GM04504 (cell line): Measurements from ENCODE around the gene ZNF829.

ENCODE experiments used
- DNase-seq: peaks from one replicate; pipeline ENCODE4 v3.0.0-alpha.2; 2012; ENCODE audit warnings: low read depth

ZNF829 gene

DNA sequence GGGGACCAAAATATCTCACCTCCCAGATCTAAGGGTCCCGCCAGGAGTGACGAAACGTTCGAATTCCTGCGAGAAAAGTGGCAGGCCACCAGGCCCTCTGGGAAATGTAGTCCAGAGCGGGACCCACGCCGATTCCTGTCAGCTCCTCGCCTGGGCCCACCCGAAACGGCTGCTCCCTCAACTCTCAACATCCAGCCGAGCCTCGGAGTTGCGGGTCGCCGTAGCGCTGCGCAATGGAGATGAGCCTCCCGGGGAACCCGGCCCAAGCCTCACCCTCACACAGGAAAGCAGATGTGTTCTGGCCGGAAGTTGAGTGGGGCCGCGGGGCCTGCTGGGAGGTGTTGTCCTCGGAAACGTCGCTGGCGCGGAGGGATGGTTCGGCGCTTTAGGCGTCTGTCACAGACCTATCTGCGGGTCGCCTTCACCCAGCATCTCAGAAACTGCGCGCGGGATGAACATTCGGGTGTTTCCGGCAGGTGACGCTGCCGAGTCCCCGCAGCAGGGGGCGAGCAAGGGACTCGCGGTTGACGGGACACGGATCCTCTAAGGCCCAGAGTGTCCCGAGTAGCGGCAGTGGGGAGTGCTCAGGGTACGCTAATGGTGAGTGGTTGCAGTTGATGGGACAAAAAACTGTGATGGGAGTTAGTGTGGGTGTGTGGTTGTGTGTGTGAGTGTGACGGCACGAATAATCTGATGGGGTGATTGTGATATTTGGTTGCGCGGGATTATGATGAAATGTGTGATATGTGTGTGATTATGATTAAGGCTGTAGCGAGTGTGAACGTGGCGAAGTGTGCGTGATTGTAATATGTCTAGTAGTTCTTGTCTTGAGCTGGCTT is at the start of gene ZNF829, which contains the start of gene ZNF568:
TSS of gene ZNF829 (minus strand) at position 300 of the 839 bp plus-strand sequence. CDS start 1,124 bp downstream, outside the sequence.
TSS of gene ZNF568 (plus strand) at position 341 of the 839 bp plus-strand sequence. CDS start 6,439 bp downstream, outside the sequence.
- peak; percentile 81 for DNase-seq

DNA sequence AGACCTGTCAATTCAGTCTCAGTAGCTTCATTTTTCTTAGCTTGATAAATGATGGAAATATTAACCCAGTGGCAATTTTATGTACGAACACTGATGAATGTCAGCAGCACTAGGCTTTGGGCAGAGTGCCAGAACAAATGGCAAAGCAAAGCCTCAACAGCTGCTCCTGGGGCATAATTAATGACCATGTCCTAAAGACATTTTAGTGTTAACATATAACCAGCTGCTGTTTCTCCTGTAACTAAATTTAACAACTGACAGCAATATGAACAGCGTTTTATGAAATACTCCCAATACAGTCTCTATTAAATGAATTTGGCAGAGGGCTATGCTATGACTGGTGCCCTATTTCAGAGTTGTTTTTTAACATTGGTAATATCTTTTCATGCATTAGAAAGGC is 47.2 kb upstream of the ZNF829 start:
- DNase-seq, result no peak

DNA sequence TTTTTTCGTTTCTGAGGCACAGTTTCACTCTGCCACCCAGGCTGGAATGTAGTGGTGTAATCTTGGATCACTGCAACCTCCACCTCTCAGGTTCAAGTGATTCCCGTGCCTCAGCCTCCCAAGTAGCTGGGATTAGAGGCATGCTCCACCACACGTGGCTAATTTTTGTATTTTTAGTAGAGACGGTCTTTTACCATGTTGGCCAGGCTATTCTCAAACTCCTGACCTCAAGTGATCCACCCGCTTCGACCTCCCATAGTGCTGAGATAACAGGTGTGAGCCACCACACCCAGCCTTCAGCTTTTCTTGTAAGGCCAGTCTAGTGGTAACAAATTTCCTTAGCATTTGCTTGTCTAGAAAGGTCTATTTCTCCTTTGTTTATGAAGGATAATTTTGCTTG is 46.3 kb upstream of the ZNF829 start:
- DNase-seq, result no peak

DNA sequence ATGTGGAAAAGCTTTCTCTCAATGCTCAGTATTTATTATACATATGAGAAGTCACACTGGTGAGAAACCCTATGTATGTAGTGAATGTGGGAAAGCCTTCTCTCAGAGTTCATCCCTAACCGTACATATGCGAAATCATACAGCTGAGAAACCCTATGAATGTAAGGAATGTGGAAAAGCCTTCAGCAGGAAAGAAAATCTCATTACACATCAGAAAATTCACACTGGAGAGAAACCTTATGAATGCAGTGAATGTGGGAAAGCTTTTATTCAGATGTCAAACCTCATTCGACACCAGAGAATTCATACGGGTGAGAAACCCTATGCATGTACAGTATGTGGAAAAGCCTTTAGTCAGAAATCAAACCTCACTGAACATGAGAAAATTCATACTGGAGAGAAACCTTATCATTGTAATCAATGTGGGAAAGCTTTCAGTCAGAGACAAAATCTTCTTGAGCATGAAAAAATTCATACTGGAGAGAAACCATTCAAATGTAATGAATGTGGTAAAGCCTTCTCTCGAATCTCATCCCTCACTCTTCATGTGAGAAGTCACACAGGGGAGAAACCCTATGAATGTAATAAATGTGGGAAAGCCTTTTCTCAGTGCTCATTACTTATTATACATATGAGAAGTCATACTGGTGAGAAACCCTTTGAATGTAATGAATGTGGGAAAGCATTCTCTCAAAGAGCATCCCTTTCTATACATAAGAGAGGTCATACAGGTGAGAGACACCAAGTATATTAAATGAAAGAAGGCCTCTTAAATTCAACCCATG is 34.4 kb upstream of the ZNF829 start:
- DNase-seq, result no peak

DNA sequence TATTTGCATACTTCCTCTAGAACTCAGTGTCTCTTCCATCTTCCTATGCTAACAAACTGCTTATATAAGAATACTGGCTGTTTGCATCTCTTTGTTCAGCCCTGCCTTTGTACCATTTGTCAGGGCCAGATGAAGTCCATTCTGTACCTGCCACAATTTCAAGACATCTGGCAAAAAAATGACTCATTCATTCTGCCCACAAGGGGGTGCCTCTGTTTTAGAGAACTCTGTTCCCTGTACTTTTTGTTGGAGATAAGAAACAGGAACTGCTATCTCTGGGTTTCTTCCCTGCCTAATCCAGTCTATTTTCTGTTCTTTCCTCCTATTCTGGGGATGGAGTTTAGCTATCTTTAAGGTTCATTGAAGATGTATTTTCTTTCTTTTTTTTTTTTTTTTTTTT is 23.1 kb upstream of the ZNF829 start:
- no peak for DNase-seq

DNA sequence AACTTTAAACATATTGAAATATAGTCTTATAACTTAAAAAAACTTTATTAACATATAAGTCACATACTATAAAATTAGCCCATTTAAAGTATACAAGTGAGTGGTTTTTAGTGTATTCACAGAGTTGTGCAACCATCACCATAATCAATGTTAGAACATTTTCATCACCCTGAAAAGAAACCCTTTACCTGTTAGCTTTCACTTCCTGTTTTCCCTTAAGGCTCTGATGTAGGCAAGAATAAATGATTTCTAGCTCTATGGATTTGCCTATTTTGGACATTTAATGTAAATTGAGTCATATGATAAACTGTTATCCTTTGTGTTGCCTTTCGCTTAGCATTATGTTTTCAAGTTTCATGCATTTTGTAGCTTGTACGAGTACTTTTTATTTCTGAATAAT is 15.6 kb upstream of the ZNF829 start:
- DNase-seq, result no peak

DNA sequence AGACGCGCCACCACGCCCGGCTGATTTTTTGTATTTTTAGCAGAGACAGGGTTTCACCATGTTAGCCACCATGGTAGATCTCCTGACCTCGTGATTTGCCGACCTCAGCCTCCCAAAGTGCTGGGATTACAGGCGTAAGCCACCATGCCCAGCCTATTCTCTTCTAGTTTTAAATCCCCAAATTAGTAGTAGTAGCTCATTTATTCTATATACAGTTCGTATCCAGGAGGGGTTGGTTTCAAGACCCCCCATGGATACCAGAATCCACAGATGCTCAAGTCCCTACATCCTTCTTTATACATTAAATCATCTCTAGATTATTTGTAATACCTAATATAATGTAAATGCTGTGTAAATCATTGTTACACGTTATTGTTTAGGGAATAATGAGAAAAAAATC is 2.0 kb upstream of the ZNF829 start:
- DNase-seq, result no peak

DNA sequence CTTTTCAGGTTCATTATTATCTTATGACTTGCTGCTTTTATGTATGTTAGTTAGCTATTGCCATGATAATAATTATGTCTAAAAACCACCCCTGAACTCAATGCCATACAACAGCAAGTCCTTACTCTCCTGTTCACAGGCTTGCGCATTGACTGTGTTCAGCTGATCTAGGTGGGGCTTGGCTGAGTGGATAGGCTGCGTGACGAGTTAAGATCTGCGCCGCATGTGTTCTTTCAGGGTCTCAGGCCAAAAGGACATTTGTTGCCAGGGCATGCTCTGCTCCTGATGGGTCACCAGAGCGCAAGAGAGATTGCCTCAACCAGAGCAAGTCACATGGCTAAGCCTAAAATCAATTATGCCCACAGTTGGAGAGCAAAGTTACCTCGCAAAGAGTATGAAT is 900 bp upstream of the ZNF829 start:
- DNase-seq, result peak; percentile 17

DNA sequence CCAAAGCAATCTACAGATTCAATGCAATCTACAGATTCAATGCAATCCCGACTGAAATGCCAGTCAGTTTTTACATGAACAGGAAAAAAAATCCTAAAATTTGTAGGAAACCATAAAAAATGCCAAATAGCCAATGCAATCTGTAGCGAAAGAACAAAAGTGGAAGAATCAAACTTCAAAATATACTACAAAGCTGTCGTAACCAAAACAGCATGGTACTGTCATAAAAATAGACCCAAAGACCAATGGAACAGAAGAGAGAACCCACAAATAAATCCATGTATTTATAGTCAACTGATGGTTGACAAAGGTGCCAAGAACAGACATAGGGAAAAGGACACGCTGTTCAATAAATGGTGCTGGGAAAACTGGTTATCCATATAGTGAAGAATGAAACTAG is 17.7 kb downstream of the ZNF829 start:
- no peak for DNase-seq

DNA sequence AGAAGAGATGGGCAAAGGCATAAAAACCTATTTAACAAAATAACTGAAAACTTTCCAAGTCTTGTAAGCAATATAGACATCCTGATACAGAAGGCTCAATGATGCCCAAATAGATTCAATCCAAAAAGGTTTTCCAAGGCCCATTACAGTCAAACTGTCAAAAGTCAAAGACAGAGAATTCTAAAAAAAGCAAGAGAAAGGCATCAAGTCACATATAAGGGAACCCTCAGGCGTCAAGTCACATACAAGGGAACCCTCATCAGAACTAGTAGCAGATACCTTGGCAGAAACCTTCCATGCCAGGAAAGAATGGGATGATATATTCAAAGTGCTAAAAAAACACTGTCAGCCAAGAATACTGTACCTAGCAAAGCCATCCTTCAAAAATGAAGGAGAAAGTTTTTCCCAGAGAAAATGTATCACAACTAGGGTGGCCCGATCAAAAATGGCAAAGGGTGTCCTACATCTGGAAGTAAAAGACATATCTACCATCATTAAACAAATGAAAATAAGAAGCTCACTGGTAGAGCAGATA is 21.2 kb downstream of the ZNF829 start:
- no peak for DNase-seq

DNA sequence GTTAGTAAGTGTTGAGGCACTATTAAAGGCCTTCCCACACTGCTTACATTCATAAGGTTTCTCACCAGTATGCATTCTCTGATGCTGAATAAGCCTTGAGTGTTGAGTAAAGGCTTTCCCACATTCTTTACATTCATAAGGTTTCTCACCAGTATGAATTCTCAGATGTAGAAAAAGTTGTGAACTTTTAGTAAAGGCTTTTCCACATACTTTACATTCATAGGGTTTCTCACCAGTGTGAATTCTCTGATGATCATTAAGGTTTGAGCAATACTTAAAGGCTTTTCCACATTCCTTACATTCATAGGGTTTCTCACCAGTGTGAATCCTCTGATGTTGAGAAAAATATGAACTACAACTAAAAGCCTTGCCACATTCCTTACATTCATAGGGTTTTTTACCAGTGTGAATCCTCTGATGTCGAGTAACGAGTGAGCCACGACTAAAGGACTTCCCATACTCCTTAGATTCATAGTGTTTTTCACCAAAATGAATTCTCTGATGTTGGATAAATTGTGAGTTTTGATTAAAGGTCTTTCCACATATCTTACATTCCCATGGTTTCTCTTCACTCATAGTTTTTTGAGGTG is 24.2 kb downstream of the ZNF829 start:
- no peak for DNase-seq

DNA sequence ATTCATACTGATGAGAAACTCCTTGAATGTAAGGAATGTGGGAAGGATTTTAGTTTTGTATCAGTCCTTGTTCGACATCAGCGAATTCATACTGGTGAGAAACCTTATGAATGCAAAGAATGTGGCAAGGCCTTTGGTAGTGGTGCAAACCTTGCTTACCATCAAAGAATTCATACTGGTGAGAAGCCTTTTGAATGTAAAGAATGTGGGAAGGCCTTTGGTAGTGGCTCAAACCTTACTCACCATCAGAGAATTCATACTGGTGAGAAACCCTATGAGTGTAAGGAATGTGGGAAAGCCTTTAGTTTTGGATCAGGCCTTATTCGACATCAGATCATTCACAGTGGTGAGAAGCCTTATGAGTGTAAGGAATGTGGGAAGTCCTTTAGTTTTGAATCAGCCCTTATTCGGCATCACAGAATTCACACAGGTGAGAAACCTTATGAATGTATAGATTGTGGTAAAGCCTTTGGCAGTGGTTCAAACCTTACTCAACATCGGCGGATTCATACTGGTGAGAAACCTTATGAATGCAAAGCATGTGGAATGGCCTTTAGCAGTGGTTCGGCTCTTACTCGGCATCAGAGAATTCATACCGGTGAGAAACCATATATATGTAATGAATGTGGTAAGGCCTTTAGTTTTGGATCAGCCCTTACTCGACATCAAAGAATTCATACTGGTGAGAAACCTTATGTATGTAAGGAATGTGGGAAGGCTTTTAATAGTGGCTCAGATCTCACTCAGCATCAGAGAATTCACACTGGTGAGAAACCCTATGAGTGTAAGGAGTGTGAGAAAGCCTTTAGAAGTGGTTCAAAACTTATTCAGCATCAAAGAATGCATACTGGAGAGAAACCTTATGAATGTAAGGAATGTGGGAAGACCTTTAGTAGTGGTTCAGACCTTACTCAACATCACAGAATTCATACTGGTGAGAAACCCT is 38.8 kb downstream of the ZNF829 start:
- no peak for DNase-seq

DNA sequence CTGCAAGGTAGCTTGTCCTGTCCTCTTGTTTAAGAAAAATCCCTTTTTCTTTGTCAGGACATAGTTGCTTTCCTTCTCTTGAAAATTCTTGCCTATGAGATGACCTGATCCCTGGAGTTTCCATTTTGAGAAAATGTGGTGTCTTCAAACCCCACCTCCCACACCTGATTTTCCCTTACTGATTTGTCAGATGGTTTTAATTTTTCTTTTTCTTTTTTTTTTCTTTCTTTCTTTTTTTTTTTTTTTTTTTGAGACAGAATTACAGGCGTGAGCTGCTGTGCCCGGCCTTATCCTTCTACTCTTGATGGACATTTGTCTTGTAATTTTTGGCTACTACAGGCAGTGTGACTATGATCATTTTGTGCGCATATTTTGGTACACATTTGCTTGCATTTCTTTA is 64.2 kb downstream of the ZNF829 start:
- DNase-seq, result no peak

DNA sequence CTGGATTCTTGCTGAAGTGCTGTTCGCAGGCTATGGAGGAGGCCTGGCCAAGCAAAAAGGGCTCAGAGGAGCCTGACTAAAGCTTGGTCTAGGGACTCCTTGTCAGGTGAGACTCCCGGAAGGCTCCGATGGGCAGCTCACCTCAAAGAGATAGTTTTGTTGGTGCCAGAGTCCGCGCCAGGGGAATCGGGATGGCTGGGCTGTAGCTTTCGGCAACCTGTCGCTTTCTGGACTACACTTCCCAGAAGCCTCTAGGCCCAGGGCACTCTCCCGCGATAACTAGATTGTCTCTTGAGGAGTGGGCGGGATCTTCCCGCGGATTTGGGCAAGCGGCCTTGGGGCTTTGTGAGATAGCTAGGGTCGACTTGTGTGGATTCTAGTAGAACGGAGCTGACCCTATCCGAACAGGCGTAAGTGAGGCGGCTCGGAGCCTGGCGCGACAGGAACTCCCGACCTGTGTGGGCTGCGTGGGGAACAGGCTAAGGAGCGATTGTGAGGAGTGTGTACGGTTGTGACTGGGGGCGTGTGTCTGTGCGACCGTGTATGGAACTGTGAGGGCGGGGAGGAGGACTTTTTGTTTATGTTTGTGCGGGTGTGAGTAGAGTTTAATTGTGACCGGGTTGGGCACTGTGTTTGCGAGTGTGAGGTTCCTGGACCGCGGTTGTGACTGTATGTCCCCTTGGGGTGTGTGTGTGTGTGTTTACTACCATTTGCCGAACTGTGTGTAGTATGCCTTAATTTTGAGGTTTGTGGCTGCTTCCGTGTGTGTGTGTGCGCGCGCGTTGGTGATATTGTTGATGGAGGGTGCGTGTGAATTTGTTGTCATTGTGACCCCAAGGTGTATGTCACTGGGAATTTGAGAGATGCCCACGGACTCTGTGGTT is 65.3 kb downstream of the ZNF829 start, which contains the start of gene ZNF345:
TSS of gene ZNF345 (plus strand) at position 318 of the 884 bp plus-strand sequence. CDS start 25,955 bp downstream, outside the sequence.
- DNase-seq, result peak; percentile 84

DNA sequence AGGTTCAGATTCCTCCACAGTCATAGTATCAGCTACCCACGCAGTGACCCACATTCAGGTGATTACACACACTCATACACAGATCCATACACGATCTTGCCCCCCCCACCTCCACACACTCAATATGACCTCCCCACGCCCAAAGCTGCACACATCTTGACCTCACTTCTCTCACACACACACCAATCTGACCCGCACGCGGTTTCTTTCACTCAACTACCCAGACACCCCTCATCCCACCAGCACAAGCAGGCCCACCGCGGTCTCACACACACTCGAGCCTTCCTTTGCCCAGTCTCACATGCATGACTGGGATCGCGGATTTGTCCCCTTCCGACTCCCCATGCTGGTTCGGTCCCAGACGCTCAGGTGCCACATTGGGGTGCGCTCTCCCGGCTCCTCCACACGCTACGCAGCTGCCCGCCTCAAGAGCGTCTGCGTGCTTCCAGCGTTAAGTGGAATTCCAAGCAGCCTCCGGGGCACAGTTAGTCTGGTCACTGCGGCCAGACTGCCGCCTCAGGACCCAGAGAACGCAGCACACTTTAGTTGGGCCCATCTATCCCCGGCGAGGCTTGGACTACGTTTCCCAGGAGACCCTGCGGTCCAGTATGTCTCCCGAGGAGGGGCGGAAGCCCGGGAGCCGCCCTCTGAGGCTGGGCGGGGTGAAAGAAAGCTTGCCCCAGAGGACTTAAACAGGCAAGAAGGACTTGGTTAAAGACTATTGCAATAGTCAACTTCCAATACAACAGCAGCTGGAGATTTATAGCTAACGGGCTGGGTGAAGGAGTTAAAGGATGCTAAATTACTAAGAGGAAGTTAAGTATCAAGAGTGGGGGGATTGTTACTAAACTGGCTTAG is 66.2 kb downstream of the ZNF829 start:
- DNase-seq, result peak; percentile 77

DNA sequence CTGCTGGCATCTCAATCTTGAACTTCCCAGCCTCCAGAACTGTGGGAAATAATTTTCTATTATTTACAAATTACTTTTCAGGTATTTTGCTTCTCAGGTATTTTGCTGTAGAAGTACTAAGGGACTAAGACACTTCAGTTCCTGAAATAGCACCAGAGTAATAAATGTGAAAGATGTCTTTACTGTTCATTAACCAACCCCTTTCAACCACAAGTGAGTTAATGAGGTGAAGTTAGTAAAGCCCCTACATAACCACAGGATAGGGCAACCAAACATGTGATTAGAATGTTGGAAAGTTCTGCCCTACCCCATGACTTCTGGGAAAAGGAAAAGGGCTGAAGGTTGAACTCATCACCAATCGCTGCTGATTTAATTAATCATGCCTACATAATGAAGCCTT is 68.1 kb downstream of the ZNF829 start:
- DNase-seq, result no peak

DNA sequence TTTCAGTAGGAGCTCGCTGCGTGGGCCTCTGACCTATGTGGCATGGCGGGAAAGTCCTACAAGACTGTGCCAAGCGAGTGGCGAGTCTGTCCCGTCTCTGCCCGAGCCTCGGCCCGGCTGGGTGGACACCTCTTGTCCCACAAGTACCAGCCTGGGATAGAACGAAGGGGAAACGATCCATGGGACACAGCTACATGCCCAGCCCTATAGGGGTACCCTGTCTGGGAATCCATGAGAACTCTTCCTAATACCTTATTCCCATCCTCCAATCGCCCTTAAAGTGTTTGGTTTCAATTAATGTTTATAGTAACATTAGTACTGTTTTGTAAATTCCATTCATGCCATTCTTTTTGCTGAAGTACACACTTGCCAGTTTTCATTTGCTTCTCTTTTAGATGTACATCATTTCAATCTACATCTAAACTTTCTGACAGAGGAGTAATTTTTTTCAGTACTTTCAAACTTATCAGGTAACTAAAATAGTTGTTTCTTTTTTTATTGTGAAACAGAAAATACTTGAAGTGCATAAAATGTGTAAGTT is 77.2 kb downstream of the ZNF829 start:
- DNase-seq, result no peak
